HAP-1 (cell line): Measurements from ENCODE around the gene RALB.

Experiments
- DNase-seq, 2 experiments: peaks; one replicate each; pipeline ENCODE4 v3.0.0-alpha.2; 2016 to 2020; ENCODE audit warnings: low spot score in 2 of 2
- H3K27me3 ChIP-seq: fragments of 250-450 bp; sonication (Bioruptor Pico); 2 replicates; pipeline ENCODE4 v1.5.1; 2020; ENCODE audit warnings: low read depth, mild to moderate bottlenecking, moderate library complexity
- H3K36me3 ChIP-seq: fragments of 250-450 bp; sonication (Bioruptor Pico); replicated peaks from 2 replicates; pipeline ENCODE4 v1.5.1; 2020; ENCODE audit warnings: mild to moderate bottlenecking
- H3K4me1 ChIP-seq: fragments of 250-450 bp; sonication (Bioruptor Pico); 2 replicates; pipeline ENCODE4 v1.5.1; 2020; ENCODE audit warnings: mild to moderate bottlenecking
- H3K4me3 ChIP-seq: fragments of 250-450 bp; sonication (Bioruptor Pico); 2 replicates; pipeline ENCODE4 v1.5.1; 2020; ENCODE audit warnings: mild to moderate bottlenecking, moderate library complexity
- H3K9me3 ChIP-seq: fragments of 250-450 bp; sonication (Bioruptor Pico); 2 replicates; pipeline ENCODE4 v1.5.1; 2020; ENCODE audit warnings: mild to moderate bottlenecking, moderate library complexity
- in situ Hi-C: fragments of 300-500 bp; cut with MboI; formaldehyde crosslinking; loops from 3 replicates; pipeline ENCODE4 v1.14.3; 2020; ENCODE audit warnings: low sequenced_read_pairs, inconsistent platforms, mixed read lengths

Gene RALB, protein sequence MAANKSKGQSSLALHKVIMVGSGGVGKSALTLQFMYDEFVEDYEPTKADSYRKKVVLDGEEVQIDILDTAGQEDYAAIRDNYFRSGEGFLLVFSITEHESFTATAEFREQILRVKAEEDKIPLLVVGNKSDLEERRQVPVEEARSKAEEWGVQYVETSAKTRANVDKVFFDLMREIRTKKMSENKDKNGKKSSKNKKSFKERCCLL

GRCh38 chr2:120252225-120253020, at the start of gene RALB:
TSS of gene RALB (plus strand) at chr2:120252852. CDS start at chr2:120278665, 25,813 bp downstream.
- Histone ChIP-seq H3K4me1 (peaks cover 15% of the 10 kb centered on the region), H3K27me3 (peaks cover 13% of the 10 kb centered on the region), H3K4me3 (peak within 1 kb of the TSS; percentile 58), H3K9me3 (no peaks in the 10 kb centered on the region), H3K36me3 (no peaks in the 10 kb centered on the region)
- peak; percentile 95 to 100 for DNase-seq
- in situ Hi-C loops: no loop called here

GRCh38 chr2:120203251-120204021, 49.2 kb upstream of the RALB start:
- Histone ChIP-seq H3K4me3 (no peak overlapping the region), H3K27me3 (no peaks in the 10 kb centered on the region), H3K36me3 (no peaks in the 10 kb centered on the region), H3K4me1 (no peaks in the 10 kb centered on the region), H3K9me3 (no peaks in the 10 kb centered on the region)
- in situ Hi-C loops: no loop called here
- no peak for DNase-seq

DNA sequence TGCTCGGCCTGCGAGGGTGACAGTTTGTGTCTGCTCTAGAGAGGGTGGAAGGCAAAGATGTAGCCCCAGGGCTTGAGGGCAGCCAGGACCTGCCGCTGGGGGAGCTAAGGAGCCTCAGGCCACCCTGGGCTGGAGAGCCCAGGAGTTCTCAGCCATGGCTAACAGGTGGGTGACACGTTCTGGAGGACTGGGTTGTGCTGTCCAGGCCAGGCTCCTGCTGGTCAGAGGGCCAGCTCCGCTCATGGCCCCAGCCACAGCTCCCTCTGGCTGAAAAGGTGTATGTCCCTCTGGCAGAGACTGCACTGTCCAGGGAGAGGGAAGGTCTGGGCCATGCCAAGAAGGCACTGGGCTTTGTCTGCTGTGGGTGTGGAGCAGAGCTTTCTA, 48.6 kb upstream of the RALB start:
- Histone ChIP-seq H3K4me1 (no peaks in the 10 kb centered on the region), H3K9me3 (no peaks in the 10 kb centered on the region), H3K36me3 (no peaks in the 10 kb centered on the region), H3K4me3 (no peak overlapping the region), H3K27me3 (no peaks in the 10 kb centered on the region)
- DNase-seq: no peak
- in situ Hi-C loops: no loop called here

GRCh38 chr2:120204417-120204816, 48.2 kb upstream of the RALB start:
- in situ Hi-C loops: no loop called here
- Histone ChIP-seq H3K27me3 (no peaks in the 10 kb centered on the region), H3K36me3 (no peaks in the 10 kb centered on the region), H3K9me3 (no peaks in the 10 kb centered on the region), H3K4me1 (no peaks in the 10 kb centered on the region), H3K4me3 (no peak overlapping the region)
- no peak for DNase-seq

- Histone ChIP-seq H3K36me3 (no peaks in the 10 kb centered on the region), H3K4me3 (no peak overlapping the region), H3K9me3 (no peaks in the 10 kb centered on the region), H3K27me3 (no peaks in the 10 kb centered on the region), H3K4me1 (no peaks in the 10 kb centered on the region)
- in situ Hi-C loops: no loop called here
- no peak for DNase-seq
These were observed 47.5 kb upstream of the RALB start for GRCh38 chr2:120204945-120205670.

DNA sequence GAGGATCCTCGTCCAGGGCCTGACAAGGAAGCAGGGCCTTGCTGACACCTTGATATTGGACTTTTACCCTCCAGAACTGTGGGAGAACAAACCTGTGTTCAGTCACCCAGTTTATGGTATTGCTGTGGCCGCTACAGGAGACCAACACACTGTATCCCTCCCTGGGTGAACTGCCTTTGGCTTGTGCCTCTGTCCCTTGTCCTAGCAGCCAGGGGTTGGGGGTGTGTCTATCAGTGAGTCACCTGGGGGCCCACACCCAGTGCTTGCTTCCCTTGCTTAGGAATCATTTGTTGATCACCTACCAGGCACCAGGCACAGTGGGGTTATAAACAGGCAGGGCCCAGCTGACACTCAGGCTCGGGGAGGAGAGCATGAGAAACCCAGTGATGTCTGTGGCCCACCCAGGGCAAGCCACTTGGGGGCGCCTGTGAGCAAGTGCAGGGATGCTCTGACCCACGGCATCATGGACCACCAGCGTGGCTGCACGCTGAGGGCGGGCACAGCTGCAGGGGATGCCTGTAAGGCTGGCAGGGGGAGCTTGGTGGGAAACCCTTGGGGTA, 46.5 kb upstream of the RALB start:
- in situ Hi-C loops: no loop called here
- H3K4me3 ChIP-seq: no peak overlapping the region
- H3K27me3 ChIP-seq: no peaks in the 10 kb centered on the region
- peak in 1 of 2 experiments; percentile 77 for DNase-seq
- no peaks in the 10 kb centered on the region for H3K9me3 ChIP-seq
- no peaks in the 10 kb centered on the region for H3K36me3 ChIP-seq
- H3K4me1 ChIP-seq: no peaks in the 10 kb centered on the region

DNA sequence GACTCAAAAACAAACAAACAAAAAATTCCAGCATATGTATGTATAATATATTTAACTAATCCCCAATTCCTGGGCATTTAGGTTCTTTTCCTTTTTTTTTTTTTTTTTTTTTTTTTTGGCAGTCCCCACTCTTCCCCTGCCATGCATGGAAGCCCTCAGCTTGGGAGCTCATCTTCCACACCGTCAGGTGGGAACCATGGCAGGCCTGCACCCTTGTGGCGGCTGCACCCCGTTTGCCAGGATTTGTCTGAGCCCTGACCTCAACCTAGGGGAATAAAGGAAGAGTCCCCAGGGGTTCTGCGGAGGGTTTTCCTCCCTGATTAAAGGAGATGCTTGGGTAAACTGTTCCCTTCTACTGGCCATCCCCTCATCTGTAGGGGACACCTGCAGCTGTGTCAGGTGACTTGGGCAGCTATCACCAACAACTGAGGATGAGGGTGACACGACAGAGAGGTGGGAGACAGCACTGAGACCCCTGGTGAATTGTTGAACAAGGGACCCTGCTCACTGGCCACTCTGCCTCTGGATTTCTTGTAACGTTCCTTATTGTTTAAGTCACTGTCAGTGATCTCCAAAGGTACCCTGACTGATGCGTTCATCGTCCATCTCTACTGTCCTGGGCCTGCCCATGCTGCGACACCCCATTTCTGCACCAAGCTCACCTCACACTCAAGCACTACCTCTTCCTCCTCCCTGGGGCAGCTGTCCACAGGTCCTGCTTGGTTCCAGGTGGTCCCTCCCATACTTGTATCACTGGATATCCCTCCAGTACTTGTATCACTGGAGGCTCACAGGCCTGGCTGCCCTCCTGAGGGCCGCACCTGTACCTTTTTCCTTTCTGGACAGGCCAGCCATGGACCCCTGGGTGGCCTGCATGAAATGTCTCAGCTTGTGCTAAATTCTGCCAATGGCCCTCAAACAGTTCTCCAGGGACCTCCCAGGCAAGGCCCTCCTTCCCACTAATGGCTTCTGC, 44.0 kb upstream of the RALB start:
- in situ Hi-C loops: no loop called here
- DNase-seq: no peak
- no peaks in the 10 kb centered on the region for H3K4me1 ChIP-seq
- H3K36me3 ChIP-seq: no peaks in the 10 kb centered on the region
- H3K27me3 ChIP-seq: no peaks in the 10 kb centered on the region
- H3K4me3 ChIP-seq: no peak overlapping the region
- no peaks in the 10 kb centered on the region for H3K9me3 ChIP-seq

DNA sequence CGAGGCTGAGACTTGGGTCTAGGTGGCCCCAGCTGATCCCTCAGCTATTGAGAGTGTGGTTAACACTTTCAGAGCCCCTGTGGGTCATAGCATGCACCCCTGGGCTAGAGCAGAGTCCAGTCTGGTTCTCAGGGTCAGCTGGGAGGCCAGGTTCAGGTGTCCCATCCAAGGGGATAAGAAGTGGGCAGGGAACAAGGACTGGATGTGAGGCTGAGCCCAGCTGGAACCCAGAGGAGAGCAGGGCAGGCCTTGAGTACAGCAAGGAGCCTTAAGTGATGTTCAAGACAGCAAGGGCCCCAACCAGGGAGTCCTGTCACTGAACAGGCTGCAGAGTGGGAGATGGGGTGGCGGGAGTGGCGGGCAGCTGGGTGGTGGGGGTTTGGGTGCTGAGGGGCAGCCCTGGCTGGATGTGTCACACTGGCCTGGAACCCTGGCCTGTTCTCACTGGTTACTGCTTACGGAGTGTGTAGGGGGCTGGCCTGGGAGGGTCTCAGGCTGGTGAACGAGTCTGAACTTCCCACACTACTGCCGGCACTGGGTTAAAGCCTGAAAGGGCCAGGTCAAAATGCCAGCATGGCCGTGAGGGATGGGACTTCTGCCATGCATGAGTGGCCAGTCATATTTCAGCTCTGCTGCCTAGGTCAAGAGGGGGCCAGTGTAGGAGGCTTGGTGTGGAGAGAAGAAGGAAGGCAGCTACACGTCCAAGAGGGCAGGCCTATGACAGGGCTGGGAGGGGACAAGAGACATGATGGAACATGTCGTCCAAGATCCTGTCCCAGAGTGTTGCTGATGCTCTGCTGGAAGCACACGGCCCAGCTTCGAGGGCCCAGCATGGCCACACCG, 43.0 kb upstream of the RALB start:
- no peaks in the 10 kb centered on the region for H3K27me3 ChIP-seq
- H3K4me1 ChIP-seq: no peaks in the 10 kb centered on the region
- no peak for DNase-seq
- in situ Hi-C loops: no loop called here
- no peak overlapping the region for H3K4me3 ChIP-seq
- no peaks in the 10 kb centered on the region for H3K36me3 ChIP-seq
- H3K9me3 ChIP-seq: no peaks in the 10 kb centered on the region

GRCh38 chr2:120210270-120210693, 42.4 kb upstream of the RALB start:
- DNase-seq: no peak
- no peaks in the 10 kb centered on the region for H3K4me1 ChIP-seq
- H3K36me3 ChIP-seq: no peaks in the 10 kb centered on the region
- H3K9me3 ChIP-seq: no peaks in the 10 kb centered on the region
- no peak overlapping the region for H3K4me3 ChIP-seq
- no peaks in the 10 kb centered on the region for H3K27me3 ChIP-seq
- in situ Hi-C loops: no loop called here

- in situ Hi-C loops: no loop called here
These were observed 34.5 kb upstream of the RALB start for GRCh38 chr2:120218181-120218580.

DNA sequence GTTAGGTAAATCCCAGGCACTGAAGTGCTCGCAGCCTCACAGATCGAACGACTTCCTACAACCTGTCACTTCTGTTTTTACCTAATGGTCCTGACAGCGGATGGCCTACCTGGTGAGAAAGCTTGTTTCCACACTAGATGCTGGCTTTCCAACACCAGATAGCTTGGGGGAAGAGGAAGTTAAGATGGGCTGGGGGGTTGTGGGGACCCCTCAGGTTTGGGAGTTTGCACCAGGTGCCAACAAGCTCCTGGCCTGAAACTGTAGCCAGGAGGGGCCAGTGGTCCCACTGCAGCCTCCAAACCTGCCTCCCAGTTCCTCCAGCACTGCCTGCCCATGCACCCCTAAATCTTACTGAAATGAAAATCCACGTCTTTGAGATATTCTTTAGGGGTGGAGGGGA, 33.4 kb upstream of the RALB start:
- Histone ChIP-seq H3K4me1 (peaks cover 10% of the 10 kb centered on the region), H3K9me3 (0 out of 2 replicates have a peak, but pooled peaks cover 9% of the 10 kb centered on the region), H3K27me3 (no peaks in the 10 kb centered on the region), H3K4me3 (no peak overlapping the region), H3K36me3 (peaks cover 4% of the 10 kb centered on the region)
- in situ Hi-C loops: no loop called here
- DNase-seq: no peak

More at GRCh38 chr2:120218181-120218580, 34.5 kb upstream of the RALB start:
- no peak for DNase-seq
- no peak overlapping the region for H3K4me3 ChIP-seq
- H3K27me3 ChIP-seq: no peaks in the 10 kb centered on the region
- 0 out of 2 replicates have a peak, but pooled peaks cover 9% of the 10 kb centered on the region for H3K9me3 ChIP-seq
- H3K4me1 ChIP-seq: peaks cover 6% of the 10 kb centered on the region
- H3K36me3 ChIP-seq: peaks cover 4% of the 10 kb centered on the region

- Histone ChIP-seq H3K4me1 (peaks cover 10% of the 10 kb centered on the region), H3K27me3 (no peaks in the 10 kb centered on the region), H3K9me3 (0 out of 2 replicates have a peak, but pooled peaks cover 9% of the 10 kb centered on the region), H3K4me3 (no peak overlapping the region), H3K36me3 (peaks cover 4% of the 10 kb centered on the region)
- in situ Hi-C loops: no loop called here
- DNase-seq: no peak
These were observed 32.9 kb upstream of the RALB start for GRCh38 chr2:120219766-120220165.
